Dedifferentiated amniotic fluid mesenchymal stem cell (primary cell): ENCODE measurements around the gene DCUN1D4.
A peak's percentile ranks its signal among the peaks of the same experiment; 100 is the strongest.

Experiments used
- DNase-seq: peaks from one replicate; pipeline ENCODE4 v3.0.0-alpha.2; 2016; ENCODE audit errors: extremely low spot score

The DCUN1D4 gene

GRCh38 chr4:51842554-51843308, at the start of gene DCUN1D4:
DCUN1D4 (plus strand) TSS chr4:51843153; CDS start chr4:51843243, 90 bp downstream.
- peak; percentile 100 for DNase-seq

GRCh38 chr4:51820443-51821234, 22.3 kb upstream of the DCUN1D4 start:
- DNase-seq: no peak

- DNase-seq: no peak
These were observed 17.6 kb upstream of the DCUN1D4 start for GRCh38 chr4:51825341-51825740.

GRCh38 chr4:51830156-51830720, 12.7 kb upstream of the DCUN1D4 start:
- no peak for DNase-seq

- peak; percentile 46 for DNase-seq
These were observed 11.8 kb upstream of the DCUN1D4 start for GRCh38 chr4:51831133-51831532.

GRCh38 chr4:51833236-51833635, 9.7 kb upstream of the DCUN1D4 start:
- DNase-seq: no peak

GRCh38 chr4:51835079-51835478, 7.9 kb upstream of the DCUN1D4 start:
- DNase-seq: no peak

- no peak for DNase-seq
These were observed 7.1 kb upstream of the DCUN1D4 start for GRCh38 chr4:51835855-51836254.

- no peak for DNase-seq
These were observed 6.4 kb upstream of the DCUN1D4 start for GRCh38 chr4:51836549-51836948.

GRCh38 chr4:51840781-51841180, 2.2 kb upstream of the DCUN1D4 start:
- DNase-seq: no peak

GRCh38 chr4:51842167-51842553, 793 bp upstream of the DCUN1D4 start:
- DNase-seq: no peak

- DNase-seq: peak; percentile 55
These were observed 578 bp downstream of the DCUN1D4 start for GRCh38 chr4:51843309-51844152.

- DNase-seq: peak; percentile 83
These were observed 1.5 kb downstream of the DCUN1D4 start for GRCh38 chr4:51844153-51845054.

GRCh38 chr4:51845055-51845426, 2.1 kb downstream of the DCUN1D4 start:
- no peak for DNase-seq

GRCh38 chr4:51845711-51846110, 2.8 kb downstream of the DCUN1D4 start:
- peak; percentile 22 for DNase-seq

- DNase-seq: no peak
These were observed 6.5 kb downstream of the DCUN1D4 start for GRCh38 chr4:51849430-51849829.

- DNase-seq: no peak
These were observed 7.3 kb downstream of the DCUN1D4 start for GRCh38 chr4:51850294-51850693.

- DNase-seq: no peak
These were observed 8.4 kb downstream of the DCUN1D4 start for GRCh38 chr4:51851090-51851936.

GRCh38 chr4:51851937-51852290, 9.0 kb downstream of the DCUN1D4 start:
- DNase-seq: no peak
